Measurements from ENCODE around the gene AP3S1. TPM values are rescaled to one million over a fixed set of nuclear protein-coding genes. Genes with fewer than 3 reads are reported as not detected.

Gene AP3S1
- polyA plus RNA-seq, 2 of the 4 experiments (the other 2 are of a cell fraction), result 75.7 to 103 TPM

GRCh38 chr5:115798252-115798651 is 43.5 kb upstream of the AP3S1 start:
- FAIRE-seq, result no peak
- Histone ChIP-seq H3K9me3 (no peaks in the 10 kb centered on the region), H3K4me2 (no peak overlapping the region), H3K4me3 (no peak overlapping the region), H3K27ac (no peak overlapping the region), H3K4me1 (no peaks in the 10 kb centered on the region)
- TF ChIP-seq FOSB (CRISPR knock-in tag; IDR thresholded peaks at IDR 0.05), result no peak
- TF ChIP-seq KDM5A (IDR thresholded peaks at IDR 0.05), result no peak
- TF ChIP-seq HOXA7 (CRISPR knock-in tag; IDR thresholded peaks at IDR 0.05), result no peak
- ATAC-seq, result no peak
- ChIA-PET CTCF (no interaction called here), POLR2A (no interaction called here)
- no peak for DNase-seq (ENCODE audit: low read depth in 1 of 2, low spot score in 1 of 2)
- 53% methylated on average over 2 of the region's 2 CpGs for WGBS (ENCODE audit: missing lambda C conversion rate)

GRCh38 chr5:115800108-115800507 is 41.6 kb upstream of the AP3S1 start:
- TF ChIP-seq CHD2 (IDR thresholded peaks at IDR 0.05; ENCODE audit: low read length, partially characterized antibody) (no peak), ELK1 (IDR thresholded peaks at IDR 0.05; ENCODE audit: low read depth, low read length) (no peak), KDM1A (IDR thresholded peaks at IDR 0.05; ENCODE audit: low read depth) (no peak), ZSCAN20 (CRISPR knock-in tag; IDR thresholded peaks at IDR 0.05) (no peak), E2F6 (IDR thresholded peaks at IDR 0.05; ENCODE audit: borderline replicate concordance, low read depth) (no peak), PHF8 (IDR thresholded peaks at IDR 0.05; ENCODE audit: borderline replicate concordance, low read depth) (no peak), RAD21 (conservative IDR thresholded peaks at IDR 0.05 in 1 of 2, IDR thresholded peaks at IDR 0.05 in 1 of 2) (no peak), REST (IDR thresholded peaks at IDR 0.05) (no peak), BCL3 (IDR thresholded peaks at IDR 0.05) (no peak), CBX2 (IDR thresholded peaks at IDR 0.05; ENCODE audit: borderline replicate concordance, low read depth) (no peak)
- no peak overlapping the region for H3K4me3 ChIP-seq
- no peak for DNase-seq (ENCODE audit: low read depth in 1 of 2, low spot score in 1 of 2)
- H3K4me1 ChIP-seq, result no peaks in the 10 kb centered on the region
- no peak for ATAC-seq
- CTCF ChIA-PET, result interaction anchor here (1.1 kb wide), 1 partner anchor 12 kb away, joined by 3 read pairs; no protein-coding TSS in a partner anchor
- no peak for FAIRE-seq
- H3K4me2 ChIP-seq, result no peak overlapping the region
- H3K9me3 ChIP-seq, result no peaks in the 10 kb centered on the region
- WGBS (ENCODE audit: missing lambda C conversion rate), result 14% methylated on average over 2 of the region's 2 CpGs
- no peak overlapping the region for H3K27ac ChIP-seq
- POLR2A ChIA-PET, result no interaction called here

- H3K4me3 ChIP-seq, result no peak overlapping the region
- WGBS (ENCODE audit: missing lambda C conversion rate), result 73% methylated on average over 2 of the region's 2 CpGs
- ATAC-seq (no peak), DNase-seq (ENCODE audit: low read depth in 1 of 2, low spot score in 1 of 2) (no peak), FAIRE-seq (no peak)
- H3K4me1 ChIP-seq, result no peaks in the 10 kb centered on the region
- ChIA-PET CTCF (no interaction called here), POLR2A (no interaction called here)
- H3K4me2 ChIP-seq, result no peak overlapping the region
- H3K9me3 ChIP-seq, result no peaks in the 10 kb centered on the region
- TF ChIP-seq CTCF (IDR thresholded peaks at IDR 0.05) (no peak), MAFK (IDR thresholded peaks at IDR 0.05; ENCODE audit: partially characterized antibody) (no peak), ZC3H11A (IDR thresholded peaks at IDR 0.05) (no peak), E2F6 (IDR thresholded peaks at IDR 0.05; ENCODE audit: borderline replicate concordance, low read depth) (no peak), HEYL (CRISPR knock-in tag; IDR thresholded peaks at IDR 0.05) (no peak)
- no peak overlapping the region for H3K27ac ChIP-seq
These were observed 40.6 kb upstream of the AP3S1 start for GRCh38 chr5:115801152-115801551.

All from A549 (cell line).